Endodermal cell (in vitro differentiated cells): ENCODE results near the gene RCSD1. TPM values are rescaled to one million over a fixed set of nuclear protein-coding genes. Genes with fewer than 3 reads are reported as not detected.

ENCODE experiments used
- DNase-seq: peaks from one replicate; pipeline ENCODE4 v3.0.0-alpha.2; 2017
- H3K27ac ChIP-seq: 2 replicates; pipeline ENCODE4 v1.5.1; 2013; ENCODE audit warnings: mild to moderate bottlenecking, low read depth, low read length, moderate library complexity
- H3K27me3 ChIP-seq: 2 replicates; pipeline ENCODE4 v1.6.1; 2013; ENCODE audit warnings: mild to moderate bottlenecking, low read length, moderate library complexity; ENCODE audit not compliant: insufficient read depth, control insufficient read depth, poor library complexity, severe bottlenecking
- H3K36me3 ChIP-seq: 2 replicates; pipeline ENCODE4 v1.7.0; 2013; ENCODE audit warnings: mild to moderate bottlenecking, low read length, moderate library complexity; ENCODE audit not compliant: control insufficient read depth, insufficient read depth
- H3K4me1 ChIP-seq: one replicate; pipeline ENCODE4 v1.7.0; 2013; ENCODE audit warnings: low read length; ENCODE audit not compliant: control insufficient read depth, insufficient read depth
- H3K4me3 ChIP-seq: 2 replicates; pipeline ENCODE4 v1.5.1; 2013; ENCODE audit warnings: mild to moderate bottlenecking, low read length, moderate library complexity
- H3K9ac ChIP-seq: 2 replicates; pipeline ENCODE4 v1.6.1; 2013; ENCODE audit warnings: mild to moderate bottlenecking, low read length, moderate library complexity; ENCODE audit not compliant: poor library complexity, severe bottlenecking; ENCODE audit errors: extremely low read depth
- H3K9me3 ChIP-seq: 2 replicates; pipeline ENCODE4 v1.6.1; 2013; ENCODE audit warnings: mild to moderate bottlenecking, low read length, moderate library complexity; ENCODE audit not compliant: control insufficient read depth
- H3K27ac Mint-ChIP-seq: 2 replicates; pipeline ENCODE4 v1.8.0; 2020; ENCODE audit warnings: mixed read lengths
- H3K27me3 Mint-ChIP-seq: 2 replicates; pipeline ENCODE4 v1.8.0; 2021; ENCODE audit warnings: mild to moderate bottlenecking, mixed read lengths; ENCODE audit not compliant: insufficient read depth
- H3K36me3 Mint-ChIP-seq: 2 replicates; pipeline ENCODE4 v1.8.0; 2020; ENCODE audit warnings: low read depth, mixed read lengths
- H3K4me1 Mint-ChIP-seq: 2 replicates; pipeline ENCODE4 v1.8.0; 2020; ENCODE audit warnings: mixed read lengths
- H3K4me3 Mint-ChIP-seq: 2 replicates; pipeline ENCODE4 v1.8.0; 2020; ENCODE audit warnings: mild to moderate bottlenecking, moderate library complexity, mixed read lengths
- H3K9me3 Mint-ChIP-seq: 2 replicates; pipeline ENCODE4 v1.8.0; 2020; ENCODE audit warnings: mild to moderate bottlenecking, mixed read lengths
- WGBS, 2 experiments: methylation state at CpG; one replicate each; pipeline versions ENCODE4 v1.1.5 to v1.1.7; 2013; ENCODE audit warnings: missing lambda C conversion rate in 2 of 2, mixed read lengths in 1 of 2; ENCODE audit not compliant: insufficient coverage in 1 of 2, insufficient read length in 1 of 2; 5-methylcytosine and 5-hydroxymethylcytosine counted together
- total RNA-seq, 2 donors: library from RNA; stranded (reverse); fragmentation: NEBNext Ultra II Directional in 1 of 2; extraction: Animal tissue kit (Norgen Biotek cat#: 25700) in 1 of 2; gene quantifications; 2 replicates in 1 of 2; 3 replicates in 1 of 2; pipeline ENCODE4 v1.2.1, GENCODE V29; 2021
- TF ChIP-seq, protein P1 (sequence below): fragments of 200-600 bp; sonication (generic); conservative IDR thresholded peaks from 2 replicates; pipeline ENCODE4 v1.5.0; 2021; ENCODE audit warnings: antibody characterized with exemption, mild to moderate bottlenecking

The RCSD1 gene
- total RNA-seq, 2 donors from 2014 or later: 0.11 to 0.29 TPM

DNA sequence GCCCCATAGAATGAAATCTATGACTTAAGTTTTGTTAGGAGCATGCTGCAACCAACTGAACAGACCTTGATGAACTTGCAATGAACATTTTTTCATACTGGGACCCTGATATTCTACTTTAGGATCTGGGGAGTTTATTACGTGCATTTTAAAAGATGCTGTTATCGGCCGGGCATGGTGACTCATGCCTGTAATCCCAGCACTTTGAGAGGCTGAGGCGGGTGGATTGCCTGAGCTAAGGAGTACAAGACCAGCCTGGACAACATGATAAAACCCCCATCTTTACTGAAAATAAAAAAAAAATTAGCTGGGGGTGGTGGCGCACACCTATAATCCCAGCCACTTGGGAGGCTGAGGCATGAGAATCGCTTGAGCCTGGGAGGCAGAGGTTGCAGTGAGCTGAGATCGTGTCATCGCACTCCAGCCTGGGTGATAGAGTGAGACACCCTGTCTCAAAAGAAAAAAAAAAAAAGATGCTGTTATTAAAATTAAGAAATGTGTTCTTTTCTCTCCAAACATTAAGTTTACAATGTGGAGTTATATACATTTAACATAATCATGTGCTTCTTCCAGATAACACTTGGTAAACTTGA is 98.9 kb downstream of the RCSD1 start:
- Histone ChIP-seq H3K36me3 (peaks cover 14% of the 10 kb centered on the region), H3K9ac (no peak overlapping the region), H3K27ac (no peak overlapping the region), H3K4me3 (no peak overlapping the region), H3K27me3 (no peaks in the 10 kb centered on the region), H3K4me1 (peaks cover 2% of the 10 kb centered on the region), H3K9me3 (no peaks in the 10 kb centered on the region)
- Mint-ChIP-seq H3K4me3 (no peak overlapping the region), H3K9me3 (no peaks in the 10 kb centered on the region), H3K36me3 (peaks cover 31% of the 10 kb centered on the region), H3K27ac (no peak overlapping the region), H3K4me1 (peaks cover 27% of the 10 kb centered on the region), H3K27me3 (peaks cover 9% of the 10 kb centered on the region)
- TF ChIP-seq, protein P1, sequence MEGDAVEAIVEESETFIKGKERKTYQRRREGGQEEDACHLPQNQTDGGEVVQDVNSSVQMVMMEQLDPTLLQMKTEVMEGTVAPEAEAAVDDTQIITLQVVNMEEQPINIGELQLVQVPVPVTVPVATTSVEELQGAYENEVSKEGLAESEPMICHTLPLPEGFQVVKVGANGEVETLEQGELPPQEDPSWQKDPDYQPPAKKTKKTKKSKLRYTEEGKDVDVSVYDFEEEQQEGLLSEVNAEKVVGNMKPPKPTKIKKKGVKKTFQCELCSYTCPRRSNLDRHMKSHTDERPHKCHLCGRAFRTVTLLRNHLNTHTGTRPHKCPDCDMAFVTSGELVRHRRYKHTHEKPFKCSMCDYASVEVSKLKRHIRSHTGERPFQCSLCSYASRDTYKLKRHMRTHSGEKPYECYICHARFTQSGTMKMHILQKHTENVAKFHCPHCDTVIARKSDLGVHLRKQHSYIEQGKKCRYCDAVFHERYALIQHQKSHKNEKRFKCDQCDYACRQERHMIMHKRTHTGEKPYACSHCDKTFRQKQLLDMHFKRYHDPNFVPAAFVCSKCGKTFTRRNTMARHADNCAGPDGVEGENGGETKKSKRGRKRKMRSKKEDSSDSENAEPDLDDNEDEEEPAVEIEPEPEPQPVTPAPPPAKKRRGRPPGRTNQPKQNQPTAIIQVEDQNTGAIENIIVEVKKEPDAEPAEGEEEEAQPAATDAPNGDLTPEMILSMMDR: no peak
- WGBS, 2 experiments: 92 to 96% methylated on average over 7 to 8 of the region's 8 CpGs
- no peak for DNase-seq

DNA sequence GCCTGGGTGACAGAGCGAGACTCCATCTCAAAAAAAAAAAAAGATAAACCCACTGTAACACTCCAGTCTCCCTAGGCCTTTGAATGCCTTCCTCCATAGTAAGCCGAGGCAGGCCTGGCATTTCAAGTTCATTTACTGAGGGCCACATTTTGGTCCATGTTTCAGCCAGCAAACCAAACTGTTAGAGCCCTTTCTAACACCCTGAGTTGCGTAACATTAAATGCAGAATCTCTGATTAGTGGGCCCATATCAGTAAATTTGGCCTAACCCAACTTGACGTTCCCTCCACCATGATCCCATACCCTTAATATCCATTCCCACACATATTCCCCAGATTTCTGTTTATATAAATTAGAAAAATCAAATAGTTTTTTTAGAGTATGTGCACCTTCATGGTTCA is 104.2 kb downstream of the RCSD1 start:
- Mint-ChIP-seq H3K4me1 (peaks cover 6% of the 10 kb centered on the region), H3K4me3 (no peak overlapping the region), H3K27me3 (peaks cover 23% of the 10 kb centered on the region), H3K9me3 (peaks cover 8% of the 10 kb centered on the region), H3K27ac (no peak overlapping the region), H3K36me3 (peaks cover 35% of the 10 kb centered on the region)
- H3K36me3 ChIP-seq: peaks cover 19% of the 10 kb centered on the region
- WGBS, 2 experiments: 88 to 98% methylated on average over 3 to 4 of the region's 4 CpGs
- peaks cover 16% of the 10 kb centered on the region for H3K27me3 ChIP-seq
- no peak overlapping the region for H3K27ac ChIP-seq
- H3K4me1 ChIP-seq: no peaks in the 10 kb centered on the region
- H3K9me3 ChIP-seq: peaks cover 13% of the 10 kb centered on the region
- H3K4me3 ChIP-seq: no peak overlapping the region
- TF ChIP-seq, protein P1: no peak
- no peak for DNase-seq
- H3K9ac ChIP-seq: no peak overlapping the region

DNA sequence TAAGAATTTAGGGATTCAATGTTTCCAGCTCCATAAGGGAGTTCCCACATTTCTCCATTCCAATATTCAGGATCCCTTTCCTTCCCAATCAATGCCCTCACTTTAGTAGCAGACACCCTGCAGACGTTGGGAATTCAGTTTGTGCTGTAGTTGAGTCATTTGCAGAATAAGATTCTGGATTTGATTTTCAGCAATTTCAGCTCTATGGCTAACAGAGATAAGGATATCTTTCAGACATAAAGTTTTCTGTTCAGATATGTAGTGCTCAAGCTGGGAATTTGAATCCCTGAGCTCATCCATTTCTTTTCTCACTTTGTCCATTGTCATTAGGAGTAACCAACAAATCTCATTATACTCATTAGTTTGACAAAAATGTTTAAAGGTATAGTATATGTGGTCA is 104.8 kb downstream of the RCSD1 start:
- TF ChIP-seq, protein P1: no peak
- Mint-ChIP-seq H3K27ac (no peak overlapping the region), H3K36me3 (peaks cover 38% of the 10 kb centered on the region), H3K9me3 (peaks cover 8% of the 10 kb centered on the region), H3K4me3 (no peak overlapping the region), H3K4me1 (peaks cover 10% of the 10 kb centered on the region), H3K27me3 (peaks cover 26% of the 10 kb centered on the region)
- DNase-seq: no peak
- Histone ChIP-seq H3K4me1 (no peaks in the 10 kb centered on the region), H3K9me3 (peaks cover 13% of the 10 kb centered on the region), H3K9ac (no peak overlapping the region), H3K4me3 (no peak overlapping the region), H3K27ac (no peak overlapping the region), H3K27me3 (peaks cover 22% of the 10 kb centered on the region), H3K36me3 (peaks cover 19% of the 10 kb centered on the region)
- WGBS, 2 experiments: 81% methylated on average over 1 of the region's 1 CpG; no CpG with 5 or more reads in 1 of the 2 experiments
